GM18526 (cell line): ENCODE data around the gene TRIM50.

Source experiments
- POLR2A ChIP-seq: IDR thresholded peaks from 3 replicates; pipeline ENCODE4 v1.6.1; 2011; ENCODE audit not compliant: insufficient read length; ENCODE audit errors: extremely low read depth

Gene TRIM50

GRCh38 chr7:73328696-73329095 is 814 bp upstream of the TRIM50 start:
- no peak for TF ChIP-seq POLR2A

DNA sequence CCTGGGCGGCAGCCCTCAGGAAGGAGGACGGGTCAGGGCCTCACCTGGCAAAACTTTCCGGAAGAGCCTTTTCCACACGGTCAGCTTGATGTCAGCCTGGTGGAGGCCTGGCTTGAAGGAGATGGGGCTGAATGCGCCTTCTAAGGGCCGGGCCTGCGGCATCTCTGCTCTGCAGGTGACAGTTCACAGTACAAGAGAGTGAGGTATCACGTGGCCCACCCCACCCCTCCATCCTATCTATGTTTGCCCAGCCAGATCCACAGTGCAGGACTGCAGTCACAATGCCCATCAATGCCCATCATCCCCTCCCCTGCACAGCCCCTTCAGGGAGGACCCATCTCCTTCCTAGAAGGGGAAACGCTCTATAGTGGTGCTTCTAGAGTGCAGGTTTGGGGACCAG is 11.4 kb downstream of the TRIM50 start:
- TF ChIP-seq POLR2A = no peak

DNA sequence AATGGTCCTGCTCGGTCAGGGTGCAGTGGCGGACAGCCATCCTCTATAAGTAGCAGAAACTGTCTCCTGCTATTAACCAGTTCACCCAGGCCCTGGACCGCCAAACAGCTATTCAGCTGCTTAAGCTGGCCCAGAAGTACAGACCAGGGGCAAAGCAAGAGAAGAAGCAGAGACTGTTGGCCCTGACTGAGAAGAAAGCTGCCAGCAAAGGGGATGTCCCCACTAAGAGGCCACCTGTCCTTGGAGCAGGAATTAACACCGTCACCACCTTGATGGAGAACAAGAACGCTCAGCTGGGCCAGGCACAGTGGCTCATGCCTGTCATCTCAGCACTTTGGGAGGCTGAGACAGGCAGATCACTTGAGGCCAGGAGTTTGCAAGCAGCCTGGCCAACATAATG is 13.6 kb downstream of the TRIM50 start:
- TF ChIP-seq POLR2A = no peak

- no peak for TF ChIP-seq POLR2A
Measured at GRCh38 chr7:73313521-73313906, 14.4 kb downstream of the TRIM50 start.

- no peak for TF ChIP-seq POLR2A
Measured at GRCh38 chr7:73312831-73313520, 14.9 kb downstream of the TRIM50 start.

- TF ChIP-seq POLR2A = peak; percentile 89
Measured at GRCh38 chr7:73308665-73309214, 19.1 kb downstream of the TRIM50 start, which contains the start of gene NSUN5. Gene NSUN5 (minus strand): TSS chr7:73308826. CDS start chr7:73308790, 36 bp downstream.

DNA sequence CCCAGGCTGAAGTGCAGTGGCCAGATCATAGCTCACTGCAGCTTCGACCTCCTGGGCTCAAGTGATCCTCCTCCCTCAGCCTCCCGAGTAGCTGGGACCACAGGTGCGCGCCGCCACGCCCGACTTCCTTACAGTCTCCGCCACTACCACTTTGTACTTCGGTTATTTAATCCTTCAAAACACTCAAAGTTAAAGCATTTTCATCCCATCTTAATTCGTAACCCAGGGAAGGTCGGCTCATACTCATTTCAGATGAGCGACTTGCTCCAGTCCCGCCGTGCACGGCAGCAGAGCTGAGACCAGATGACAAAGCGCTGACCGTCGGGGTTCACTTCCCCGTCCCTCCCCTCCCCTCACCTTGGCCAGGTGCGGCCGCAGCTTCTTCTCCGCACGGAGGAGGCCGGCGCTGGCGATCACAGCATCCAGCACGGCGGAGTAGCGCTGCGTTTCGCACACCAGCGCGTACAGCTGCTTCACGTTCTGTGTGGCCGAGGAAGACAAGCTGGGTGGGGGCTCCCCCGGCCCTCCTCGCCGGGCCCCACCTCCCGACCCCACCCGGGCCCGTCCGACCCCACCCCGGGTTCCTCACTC is 19.7 kb downstream of the TRIM50 start:
- TF ChIP-seq POLR2A = no peak

- no peak for TF ChIP-seq POLR2A
Measured at GRCh38 chr7:73307436-73307835, 20.4 kb downstream of the TRIM50 start.

GRCh38 chr7:73304071-73304470 is 23.8 kb downstream of the TRIM50 start:
- no peak for TF ChIP-seq POLR2A

DNA sequence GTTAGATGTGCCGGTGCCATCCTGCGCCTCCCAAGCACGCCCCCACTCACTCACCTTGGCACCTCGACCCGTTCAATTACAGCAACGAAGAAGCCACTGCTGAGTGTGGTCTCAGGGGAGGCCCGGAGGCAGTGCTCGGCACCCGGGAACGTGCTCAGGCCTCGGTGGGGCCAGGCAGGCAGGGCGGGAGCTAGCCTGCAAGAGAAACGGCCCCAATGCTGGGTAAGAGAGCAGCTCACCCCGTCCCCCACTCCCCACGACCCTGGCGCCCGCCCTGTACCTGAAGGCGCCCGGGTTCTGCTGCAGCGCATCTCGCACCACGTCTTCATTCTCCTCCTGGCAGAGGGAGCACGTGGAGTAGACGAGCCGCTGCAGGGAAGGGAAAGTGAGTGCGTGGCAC is 24.3 kb downstream of the TRIM50 start:
- TF ChIP-seq POLR2A = no peak
